HL-60 (cell line): ENCODE data around the gene HAUS2.

Experiments used
- DNase-seq, 2 experiments: peaks; one replicate each; pipeline ENCODE4 v3.0.0-alpha.2; 2010 to 2020; ENCODE audit warnings: low read depth in 1 of 2, low spot score in 1 of 2
- H3K27ac ChIP-seq: fragments of 250-450 bp; sonication (Bioruptor Pico); replicated peaks from 2 replicates; pipeline ENCODE4 v1.5.1; 2020; ENCODE audit warnings: mild to moderate bottlenecking, moderate library complexity
- H3K27me3 ChIP-seq: fragments of 250-450 bp; sonication (Bioruptor Pico); 2 replicates; pipeline ENCODE4 v1.5.1; 2021; ENCODE audit warnings: mild to moderate bottlenecking, moderate library complexity; ENCODE audit not compliant: insufficient read depth, poor library complexity, severe bottlenecking
- H3K4me3 ChIP-seq: replicated peaks from 2 replicates; pipeline ENCODE4 v1.5.1; 2011; ENCODE audit warnings: mild to moderate bottlenecking, control low read depth, low read length; ENCODE audit not compliant: insufficient read depth
- GABPA ChIP-seq: IDR thresholded peaks from 2 replicates; pipeline ENCODE4 v1.6.1; 2012; ENCODE audit warnings: low read depth
- POLR2AphosphoS5 ChIP-seq: IDR thresholded peaks from 2 replicates; pipeline ENCODE4 v1.6.1; 2012; ENCODE audit warnings: low read depth
- SPI1 ChIP-seq: IDR thresholded peaks from 2 replicates; pipeline ENCODE4 v1.6.1; 2012; ENCODE audit warnings: low read depth, mild to moderate bottlenecking, borderline replicate concordance
- TF ChIP-seq, protein P1 (sequence below): IDR thresholded peaks from 2 replicates; pipeline ENCODE4 v1.6.1; 2012; ENCODE audit warnings: low read depth; ENCODE audit not compliant: insufficient replicate concordance
- TF ChIP-seq, protein P2 (sequence below): IDR thresholded peaks from one replicate; pipeline ENCODE4 v1.5.1; 2011; ENCODE audit warnings: low read length, control low read depth, inconsistent platforms; ENCODE audit not compliant: insufficient read depth

HAUS2 gene

DNA sequence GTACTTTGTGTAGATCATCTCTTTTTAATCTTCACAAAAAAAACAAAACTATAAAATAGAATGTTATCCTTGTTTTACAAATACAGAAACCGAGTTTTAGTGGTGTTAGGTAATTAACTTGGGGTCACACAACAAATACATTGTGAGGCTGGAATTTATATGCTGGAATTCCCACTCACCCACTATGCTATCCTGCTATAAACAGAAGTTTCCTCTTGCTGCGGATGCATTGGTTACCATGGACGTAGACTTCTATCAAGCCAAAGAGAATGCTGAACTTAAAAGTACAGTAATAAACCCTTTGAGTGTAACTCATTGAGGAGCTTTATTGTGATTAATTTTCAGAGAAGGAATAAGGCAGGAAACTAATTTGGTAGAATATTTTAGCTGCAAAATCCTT is 44.0 kb upstream of the HAUS2 start:
- Histone ChIP-seq H3K27ac (no peak overlapping the region), H3K4me3 (no peak overlapping the region), H3K27me3 (no peaks in the 10 kb centered on the region)
- no peak for DNase-seq
- TF ChIP-seq SPI1 (no peak), GABPA (no peak), POLR2AphosphoS5 (no peak)
- TF ChIP-seq, protein P1, sequence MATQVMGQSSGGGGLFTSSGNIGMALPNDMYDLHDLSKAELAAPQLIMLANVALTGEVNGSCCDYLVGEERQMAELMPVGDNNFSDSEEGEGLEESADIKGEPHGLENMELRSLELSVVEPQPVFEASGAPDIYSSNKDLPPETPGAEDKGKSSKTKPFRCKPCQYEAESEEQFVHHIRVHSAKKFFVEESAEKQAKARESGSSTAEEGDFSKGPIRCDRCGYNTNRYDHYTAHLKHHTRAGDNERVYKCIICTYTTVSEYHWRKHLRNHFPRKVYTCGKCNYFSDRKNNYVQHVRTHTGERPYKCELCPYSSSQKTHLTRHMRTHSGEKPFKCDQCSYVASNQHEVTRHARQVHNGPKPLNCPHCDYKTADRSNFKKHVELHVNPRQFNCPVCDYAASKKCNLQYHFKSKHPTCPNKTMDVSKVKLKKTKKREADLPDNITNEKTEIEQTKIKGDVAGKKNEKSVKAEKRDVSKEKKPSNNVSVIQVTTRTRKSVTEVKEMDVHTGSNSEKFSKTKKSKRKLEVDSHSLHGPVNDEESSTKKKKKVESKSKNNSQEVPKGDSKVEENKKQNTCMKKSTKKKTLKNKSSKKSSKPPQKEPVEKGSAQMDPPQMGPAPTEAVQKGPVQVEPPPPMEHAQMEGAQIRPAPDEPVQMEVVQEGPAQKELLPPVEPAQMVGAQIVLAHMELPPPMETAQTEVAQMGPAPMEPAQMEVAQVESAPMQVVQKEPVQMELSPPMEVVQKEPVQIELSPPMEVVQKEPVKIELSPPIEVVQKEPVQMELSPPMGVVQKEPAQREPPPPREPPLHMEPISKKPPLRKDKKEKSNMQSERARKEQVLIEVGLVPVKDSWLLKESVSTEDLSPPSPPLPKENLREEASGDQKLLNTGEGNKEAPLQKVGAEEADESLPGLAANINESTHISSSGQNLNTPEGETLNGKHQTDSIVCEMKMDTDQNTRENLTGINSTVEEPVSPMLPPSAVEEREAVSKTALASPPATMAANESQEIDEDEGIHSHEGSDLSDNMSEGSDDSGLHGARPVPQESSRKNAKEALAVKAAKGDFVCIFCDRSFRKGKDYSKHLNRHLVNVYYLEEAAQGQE, result no peak
- TF ChIP-seq, protein P2, sequence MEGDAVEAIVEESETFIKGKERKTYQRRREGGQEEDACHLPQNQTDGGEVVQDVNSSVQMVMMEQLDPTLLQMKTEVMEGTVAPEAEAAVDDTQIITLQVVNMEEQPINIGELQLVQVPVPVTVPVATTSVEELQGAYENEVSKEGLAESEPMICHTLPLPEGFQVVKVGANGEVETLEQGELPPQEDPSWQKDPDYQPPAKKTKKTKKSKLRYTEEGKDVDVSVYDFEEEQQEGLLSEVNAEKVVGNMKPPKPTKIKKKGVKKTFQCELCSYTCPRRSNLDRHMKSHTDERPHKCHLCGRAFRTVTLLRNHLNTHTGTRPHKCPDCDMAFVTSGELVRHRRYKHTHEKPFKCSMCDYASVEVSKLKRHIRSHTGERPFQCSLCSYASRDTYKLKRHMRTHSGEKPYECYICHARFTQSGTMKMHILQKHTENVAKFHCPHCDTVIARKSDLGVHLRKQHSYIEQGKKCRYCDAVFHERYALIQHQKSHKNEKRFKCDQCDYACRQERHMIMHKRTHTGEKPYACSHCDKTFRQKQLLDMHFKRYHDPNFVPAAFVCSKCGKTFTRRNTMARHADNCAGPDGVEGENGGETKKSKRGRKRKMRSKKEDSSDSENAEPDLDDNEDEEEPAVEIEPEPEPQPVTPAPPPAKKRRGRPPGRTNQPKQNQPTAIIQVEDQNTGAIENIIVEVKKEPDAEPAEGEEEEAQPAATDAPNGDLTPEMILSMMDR, result no peak

DNA sequence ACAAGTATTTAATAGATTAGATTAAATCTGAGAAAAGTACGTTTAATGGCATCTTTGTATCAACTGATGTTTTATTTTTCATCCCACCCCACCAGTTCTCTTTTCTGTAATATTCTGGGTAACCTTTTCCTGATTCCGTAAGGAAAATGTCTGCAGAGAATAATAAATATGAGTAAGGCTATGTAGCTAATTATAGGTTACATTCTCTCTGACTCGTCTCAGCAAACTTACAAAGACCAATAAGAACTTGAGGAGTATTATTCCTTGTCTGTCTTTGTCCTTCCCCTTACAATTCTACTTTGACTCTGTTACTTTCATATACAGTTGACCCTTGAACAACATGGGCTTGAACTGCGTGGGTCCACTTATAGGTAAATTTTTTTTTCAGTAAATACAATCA is 41.1 kb upstream of the HAUS2 start:
- TF ChIP-seq, protein P2, result no peak
- no peak for TF ChIP-seq POLR2AphosphoS5
- TF ChIP-seq, protein P1, result no peak
- no peak for TF ChIP-seq SPI1
- TF ChIP-seq GABPA, result no peak
- Histone ChIP-seq H3K27ac (no peak overlapping the region), H3K27me3 (no peaks in the 10 kb centered on the region), H3K4me3 (no peak overlapping the region)
- no peak for DNase-seq

DNA sequence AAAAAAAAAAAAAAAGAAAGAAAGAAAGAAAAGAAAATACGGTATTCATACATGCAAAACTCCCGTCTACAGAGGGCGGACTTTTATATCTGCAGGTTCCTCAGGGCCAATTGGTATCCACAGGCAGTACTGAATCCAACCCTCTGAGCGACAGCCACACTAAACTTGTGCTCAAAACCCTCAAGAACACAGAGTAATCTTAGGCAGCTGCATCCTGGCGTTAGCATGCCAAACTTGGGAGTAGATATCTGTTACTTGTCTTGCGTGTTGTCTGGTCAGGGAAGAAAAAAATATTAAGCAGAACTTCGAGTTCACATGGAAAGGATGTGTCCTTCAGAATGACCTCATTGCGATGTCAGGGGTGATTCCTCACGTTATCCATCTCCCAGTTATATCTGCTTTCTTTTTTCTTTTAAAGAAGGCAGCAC is 40.4 kb upstream of the HAUS2 start:
- Histone ChIP-seq H3K4me3 (no peak overlapping the region), H3K27me3 (no peaks in the 10 kb centered on the region), H3K27ac (no peak overlapping the region)
- no peak for DNase-seq
- TF ChIP-seq GABPA (no peak), POLR2AphosphoS5 (no peak), SPI1 (no peak)
- TF ChIP-seq, protein P1, result no peak
- TF ChIP-seq, protein P2, result no peak
